ENCODE measurements around the gene JAG1. TPM values are rescaled to one million over a fixed set of nuclear protein-coding genes. Genes with fewer than 3 reads are reported as not detected.

JAG1 gene
- total and polyA plus RNA-seq, 9 of the 15 experiments (the other 6 are each of a cell fraction or from before 2014, with no cell fraction given): 0.04 to 0.40 (median 0.07) TPM

DNA sequence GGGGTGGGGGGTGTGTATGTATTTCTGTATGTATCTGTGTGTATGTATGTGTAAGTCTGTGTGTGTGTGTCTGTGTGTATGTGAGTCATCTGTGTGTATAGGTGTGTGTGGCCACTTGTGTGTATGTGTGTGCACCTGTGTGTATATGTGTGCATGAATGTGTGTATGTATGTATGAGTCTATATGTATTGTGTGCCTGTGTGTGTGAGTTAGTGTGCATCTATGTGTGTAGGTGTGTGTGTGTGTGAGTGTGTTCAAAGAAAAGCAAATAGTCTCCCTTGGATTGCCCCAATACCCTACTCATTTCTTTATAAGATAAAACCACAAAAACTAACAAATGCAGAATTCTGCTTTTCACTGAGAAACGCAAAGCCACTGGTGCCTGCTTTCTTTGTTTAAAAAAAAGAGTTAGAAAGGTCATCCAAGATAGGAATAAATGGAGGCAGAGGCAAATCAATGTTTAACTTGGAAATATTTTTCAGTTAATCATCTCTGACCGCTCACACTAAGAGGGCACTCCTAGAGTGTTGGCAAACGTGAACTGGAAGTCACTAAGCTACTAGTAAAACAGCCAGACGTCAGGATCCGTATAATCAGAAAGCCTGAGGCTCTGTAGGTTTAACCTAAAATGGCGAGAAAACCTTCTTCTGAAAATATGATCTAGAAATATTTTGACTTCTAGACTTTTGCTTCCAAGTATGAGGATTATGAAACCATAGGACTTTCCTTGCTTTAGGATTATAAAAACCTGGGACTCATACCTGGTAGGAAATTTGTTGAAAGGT lies 37.4 kb upstream of the JAG1 start (continued):
- TF ChIP-seq, protein P1, sequence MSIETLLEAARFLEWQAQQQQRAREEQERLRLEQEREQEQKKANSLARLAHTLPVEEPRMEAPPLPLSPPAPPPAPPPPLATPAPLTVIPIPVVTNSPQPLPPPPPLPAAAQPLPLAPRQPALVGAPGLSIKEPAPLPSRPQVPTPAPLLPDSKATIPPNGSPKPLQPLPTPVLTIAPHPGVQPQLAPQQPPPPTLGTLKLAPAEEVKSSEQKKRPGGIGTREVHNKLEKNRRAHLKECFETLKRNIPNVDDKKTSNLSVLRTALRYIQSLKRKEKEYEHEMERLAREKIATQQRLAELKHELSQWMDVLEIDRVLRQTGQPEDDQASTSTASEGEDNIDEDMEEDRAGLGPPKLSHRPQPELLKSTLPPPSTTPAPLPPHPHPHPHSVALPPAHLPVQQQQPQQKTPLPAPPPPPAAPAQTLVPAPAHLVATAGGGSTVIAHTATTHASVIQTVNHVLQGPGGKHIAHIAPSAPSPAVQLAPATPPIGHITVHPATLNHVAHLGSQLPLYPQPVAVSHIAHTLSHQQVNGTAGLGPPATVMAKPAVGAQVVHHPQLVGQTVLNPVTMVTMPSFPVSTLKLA (conservative IDR thresholded peaks at IDR 0.05): no peak

GRCh38 chr20:10709916-10710315 lies 36.1 kb upstream of the JAG1 start:
- 0% methylated on average over 2 of the region's 3 CpGs for WGBS (ENCODE audit: insufficient coverage, low coverage, missing lambda C conversion rate)
- Histone ChIP-seq H2AFZ (ENCODE audit: low read depth, low read length) (no peak overlapping the region), H3K27me3 (ENCODE audit: control insufficient read depth in 2 of 2, insufficient read depth in 2 of 2, low read length in 2 of 2) (no peaks in the 10 kb centered on the region), H4K20me1 (replicated peaks; ENCODE audit: control insufficient read depth, insufficient read depth, low read length) (no peaks in the 10 kb centered on the region), H3K4me2 (ENCODE audit: insufficient read depth, low read length) (no peak overlapping the region), H3K9me1 (ENCODE audit: control insufficient read depth, insufficient read depth, low read length) (no peaks in the 10 kb centered on the region), H3K27ac (ENCODE audit: extremely low read depth, low read depth, low read length) (no peak overlapping the region), H3K4me3 (no peak overlapping the region), H3K4me1 (replicated peaks in 1 of 2; ENCODE audit: control insufficient read depth in 2 of 2, insufficient read depth in 2 of 2, low read length in 2 of 2) (no peaks in the 10 kb centered on the region), H3K9me3 (replicated peaks; ENCODE audit: control insufficient read depth, insufficient read depth, low read depth, low read length) (no peaks in the 10 kb centered on the region), H3K79me2 (ENCODE audit: control insufficient read depth, insufficient read depth, low read length) (no peaks in the 10 kb centered on the region), H3K9ac (ENCODE audit: insufficient read depth in 1 of 2, low read depth in 2 of 2, low read length in 2 of 2) (no peak overlapping the region), H3K36me3 (ENCODE audit: control insufficient read depth, insufficient read depth, low read length) (no peaks in the 10 kb centered on the region)
- ChIA-PET POLR2A (no interaction called here), CTCF (ENCODE audit: low intra/inter-chr PET ratio) (no interaction called here)
- DNase-seq (ENCODE audit: extremely low read depth in 1 of 4, low spot score in 3 of 4) (no peak), ATAC-seq (no peak), FAIRE-seq (no peak)
- intact Hi-C loops (cut with micrococcal nuclease) (no loop called here), in situ Hi-C loops (cut with MboI) (no loop called here)
- TF ChIP-seq, protein P2, sequence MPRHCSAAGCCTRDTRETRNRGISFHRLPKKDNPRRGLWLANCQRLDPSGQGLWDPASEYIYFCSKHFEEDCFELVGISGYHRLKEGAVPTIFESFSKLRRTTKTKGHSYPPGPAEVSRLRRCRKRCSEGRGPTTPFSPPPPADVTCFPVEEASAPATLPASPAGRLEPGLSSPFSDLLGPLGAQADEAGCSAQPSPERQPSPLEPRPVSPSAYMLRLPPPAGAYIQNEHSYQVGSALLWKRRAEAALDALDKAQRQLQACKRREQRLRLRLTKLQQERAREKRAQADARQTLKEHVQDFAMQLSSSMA (CRISPR knock-in tag; IDR thresholded peaks at IDR 0.05): no peak
- TF ChIP-seq NELFE (IDR thresholded peaks at IDR 0.05; ENCODE audit: insufficient read depth, insufficient read length) (no peak), MTF1 (CRISPR knock-in tag; IDR thresholded peaks at IDR 0.05; ENCODE audit: borderline replicate concordance) (no peak), OTX1 (CRISPR knock-in tag; IDR thresholded peaks at IDR 0.05) (no peak), ZNF232 (CRISPR knock-in tag; IDR thresholded peaks at IDR 0.05) (no peak), NCOA6 (IDR thresholded peaks at IDR 0.05) (no peak), STAT5B (CRISPR knock-in tag; IDR thresholded peaks at IDR 0.05) (no peak), PHTF2 (CRISPR knock-in tag; IDR thresholded peaks at IDR 0.05) (no peak), PHB2 (IDR thresholded peaks at IDR 0.05; ENCODE audit: low read depth) (no peak), FIP1L1 (IDR thresholded peaks at IDR 0.05; ENCODE audit: low read depth, low read length, poor library complexity, severe bottlenecking) (no peak), IRF2 (CRISPR knock-in tag; IDR thresholded peaks at IDR 0.05) (no peak), ZFP30 (CRISPR knock-in tag; IDR thresholded peaks at IDR 0.05; ENCODE audit: borderline replicate concordance) (no peak)
- TF ChIP-seq, protein P3, sequence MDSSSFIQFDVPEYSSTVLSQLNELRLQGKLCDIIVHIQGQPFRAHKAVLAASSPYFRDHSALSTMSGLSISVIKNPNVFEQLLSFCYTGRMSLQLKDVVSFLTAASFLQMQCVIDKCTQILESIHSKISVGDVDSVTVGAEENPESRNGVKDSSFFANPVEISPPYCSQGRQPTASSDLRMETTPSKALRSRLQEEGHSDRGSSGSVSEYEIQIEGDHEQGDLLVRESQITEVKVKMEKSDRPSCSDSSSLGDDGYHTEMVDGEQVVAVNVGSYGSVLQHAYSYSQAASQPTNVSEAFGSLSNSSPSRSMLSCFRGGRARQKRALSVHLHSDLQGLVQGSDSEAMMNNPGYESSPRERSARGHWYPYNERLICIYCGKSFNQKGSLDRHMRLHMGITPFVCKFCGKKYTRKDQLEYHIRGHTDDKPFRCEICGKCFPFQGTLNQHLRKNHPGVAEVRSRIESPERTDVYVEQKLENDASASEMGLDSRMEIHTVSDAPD (CRISPR knock-in tag; IDR thresholded peaks at IDR 0.05): no peak
- TF ChIP-seq, protein P4, sequence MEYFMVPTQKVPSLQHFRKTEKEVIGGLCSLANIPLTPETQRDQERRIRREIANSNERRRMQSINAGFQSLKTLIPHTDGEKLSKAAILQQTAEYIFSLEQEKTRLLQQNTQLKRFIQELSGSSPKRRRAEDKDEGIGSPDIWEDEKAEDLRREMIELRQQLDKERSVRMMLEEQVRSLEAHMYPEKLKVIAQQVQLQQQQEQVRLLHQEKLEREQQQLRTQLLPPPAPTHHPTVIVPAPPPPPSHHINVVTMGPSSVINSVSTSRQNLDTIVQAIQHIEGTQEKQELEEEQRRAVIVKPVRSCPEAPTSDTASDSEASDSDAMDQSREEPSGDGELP (CRISPR knock-in tag; IDR thresholded peaks at IDR 0.05; ENCODE audit: borderline replicate concordance): no peak
- BruUV-seq (replicated peaks): no TSS peak

Data from K562 (cell line).